H9 (cell line): Measurements from ENCODE around the gene ZNF444. TPM values are rescaled to one million over a fixed set of nuclear protein-coding genes. Genes with fewer than 3 reads are reported as not detected.

Experiments used
- DNase-seq: peaks from one replicate; pipeline ENCODE4 v3.0.0-alpha.2; 2017
- H2AFZ ChIP-seq: one replicate; pipeline ENCODE4 v1.6.1; 2013; ENCODE audit warnings: mild to moderate bottlenecking, low read length, control low read depth, moderate library complexity
- H2AK5ac ChIP-seq: 2 replicates; pipeline ENCODE4 v1.6.1; 2013; ENCODE audit warnings: low read length, control low read depth, mixed read lengths; ENCODE audit not compliant: insufficient read length
- H2BK120ac ChIP-seq: one replicate; pipeline ENCODE4 v1.6.1; 2013; ENCODE audit warnings: low read depth, mild to moderate bottlenecking, low read length, control low read depth, inconsistent platforms; ENCODE audit not compliant: poor library complexity, severe bottlenecking
- H2BK12ac ChIP-seq: 2 replicates; pipeline ENCODE4 v1.6.1; 2013; ENCODE audit warnings: low read length, control low read depth, mixed read lengths, low read depth; ENCODE audit not compliant: insufficient read length
- H2BK15ac ChIP-seq: 2 replicates; pipeline ENCODE4 v1.6.1; 2013; ENCODE audit warnings: low read depth, low read length, control low read depth
- H2BK20ac ChIP-seq: one replicate; pipeline ENCODE4 v1.6.1; 2013; ENCODE audit warnings: low read depth, mild to moderate bottlenecking, low read length, control low read depth, inconsistent platforms; ENCODE audit not compliant: poor library complexity, severe bottlenecking
- H2BK5ac ChIP-seq: 2 replicates; pipeline ENCODE4 v1.6.1; 2013; ENCODE audit warnings: low read length, control low read depth, mixed read lengths; ENCODE audit not compliant: insufficient read length
- H3K14ac ChIP-seq: 2 replicates; pipeline ENCODE4 v1.6.1; 2013; ENCODE audit warnings: low read length, control low read depth; ENCODE audit not compliant: insufficient read depth
- H3K18ac ChIP-seq: 2 replicates; pipeline ENCODE4 v1.6.1; 2013; ENCODE audit warnings: low read depth, mild to moderate bottlenecking, mixed read lengths, low read length, control low read depth; ENCODE audit not compliant: insufficient read length
- H3K23ac ChIP-seq: 2 replicates; pipeline ENCODE4 v1.6.1; 2013; ENCODE audit warnings: low read length, control low read depth, mixed read lengths, low read depth; ENCODE audit not compliant: insufficient read length
- H3K23me2 ChIP-seq: 2 replicates; pipeline ENCODE4 v1.6.1; 2013; ENCODE audit warnings: low read depth, mild to moderate bottlenecking, mixed read lengths, low read length, control low read depth; ENCODE audit not compliant: insufficient read length, poor library complexity, severe bottlenecking
- H3K27ac ChIP-seq: 2 replicates; pipeline ENCODE4 v1.5.1; 2013; ENCODE audit warnings: low read length, control low read depth, mixed read lengths, low read depth; ENCODE audit not compliant: insufficient read length
- H3K27me3 ChIP-seq: 2 replicates; pipeline ENCODE4 v1.6.1; 2013; ENCODE audit warnings: low read length, control low read depth, inconsistent platforms; ENCODE audit not compliant: insufficient read depth
- H3K4ac ChIP-seq: 2 replicates; pipeline ENCODE4 v1.6.1; 2013; ENCODE audit warnings: low read depth, mild to moderate bottlenecking, control low read depth, inconsistent platforms, low read length, moderate library complexity
- H3K4me1 ChIP-seq: 2 replicates; pipeline ENCODE4 v1.6.1; 2013; ENCODE audit warnings: low read length, control low read depth, inconsistent platforms; ENCODE audit not compliant: insufficient read depth
- H3K4me2 ChIP-seq: 2 replicates; pipeline ENCODE4 v1.6.1; 2013; ENCODE audit warnings: low read length, control low read depth, mixed read lengths; ENCODE audit not compliant: insufficient read length, insufficient read depth
- H3K56ac ChIP-seq: 2 replicates; pipeline ENCODE4 v1.6.1; 2013; ENCODE audit warnings: low read depth, mild to moderate bottlenecking, mixed read lengths, low read length, control low read depth; ENCODE audit not compliant: insufficient read length
- H3K79me1 ChIP-seq: 2 replicates; pipeline ENCODE4 v1.6.1; 2013; ENCODE audit warnings: low read depth, mild to moderate bottlenecking, moderate library complexity, low read length, control low read depth, inconsistent platforms; ENCODE audit not compliant: insufficient read depth, poor library complexity, severe bottlenecking
- H3K79me2 ChIP-seq: 2 replicates; pipeline ENCODE4 v1.6.1; 2013; ENCODE audit warnings: low read length, control low read depth, inconsistent platforms; ENCODE audit not compliant: insufficient read depth
- H3K9ac ChIP-seq: 2 replicates; pipeline ENCODE4 v1.6.1; 2013; ENCODE audit warnings: low read length, control low read depth, mixed read lengths; ENCODE audit not compliant: insufficient read length; ENCODE audit errors: extremely low read depth
- H3K9me3 ChIP-seq: one replicate; pipeline ENCODE4 v1.6.1; 2013; ENCODE audit warnings: low read depth, low read length, inconsistent platforms; ENCODE audit not compliant: control insufficient read depth
- H3T11ph ChIP-seq: one replicate; pipeline ENCODE4 v1.6.1; 2013; ENCODE audit warnings: mild to moderate bottlenecking, low read length, control low read depth, inconsistent platforms
- H4K20me1 ChIP-seq: one replicate; pipeline ENCODE4 v1.6.1; 2013; ENCODE audit not compliant: control insufficient read depth, insufficient read length, insufficient read depth
- H4K5ac ChIP-seq: 2 replicates; pipeline ENCODE4 v1.6.1; 2013; ENCODE audit warnings: low read depth, mild to moderate bottlenecking, mixed read lengths, low read length, control low read depth; ENCODE audit not compliant: insufficient read length
- H4K8ac ChIP-seq: replicated peaks from 2 replicates; pipeline ENCODE4 v1.6.1; 2013; ENCODE audit warnings: low read length, control low read depth, mixed read lengths, low read depth; ENCODE audit not compliant: insufficient read length
- H4K91ac ChIP-seq: 2 replicates; pipeline ENCODE4 v1.6.1; 2013; ENCODE audit warnings: low read depth, mild to moderate bottlenecking, moderate library complexity, mixed read lengths, low read length, control low read depth; ENCODE audit not compliant: insufficient read length
- H3K27ac Mint-ChIP-seq, 3 experiments: 2 replicates in 2 of 3; 3 replicates in 1 of 3; pipeline ENCODE4 v1.8.0; 2020 to 2021; ENCODE audit warnings: mixed read lengths in 3 of 3, mild to moderate bottlenecking in 1 of 3, moderate library complexity in 1 of 3
- H3K27me3 Mint-ChIP-seq: 2 replicates; pipeline ENCODE4 v1.8.0; 2021; ENCODE audit warnings: low read depth, mild to moderate bottlenecking, moderate library complexity, mixed read lengths
- H3K36me3 Mint-ChIP-seq, 3 experiments: 2 replicates in 2 of 3; 3 replicates in 1 of 3; pipeline ENCODE4 v1.8.0; 2020 to 2021; ENCODE audit warnings: low read depth in 3 of 3, mixed read lengths in 3 of 3; ENCODE audit not compliant: insufficient read depth in 1 of 3
- H3K4me1 Mint-ChIP-seq, 2 experiments: 2 replicates each; pipeline ENCODE4 v1.8.0; 2020; ENCODE audit warnings: mixed read lengths in 2 of 2
- H3K4me3 Mint-ChIP-seq, 2 experiments: 2 replicates in 1 of 2; 3 replicates in 1 of 2; pipeline ENCODE4 v1.8.0; 2020 to 2021; ENCODE audit warnings: mild to moderate bottlenecking in 2 of 2, mixed read lengths in 2 of 2, moderate library complexity in 1 of 2
- H3K9me3 Mint-ChIP-seq, 2 experiments: 2 replicates in 1 of 2; 3 replicates in 1 of 2; pipeline ENCODE4 v1.8.0; 2020; ENCODE audit warnings: mild to moderate bottlenecking in 2 of 2, mixed read lengths in 2 of 2, moderate library complexity in 1 of 2
- WGBS: extraction: QIAGEN DNeasy Blood & Tissue Kit; methylation state at CpG from one replicate; pipeline ENCODE4 v1.1.7; 2013; ENCODE audit warnings: missing lambda C conversion rate, low lambda C conversion rate, mixed read lengths; ENCODE audit not compliant: insufficient read length; ENCODE audit errors: extremely low coverage; 5-methylcytosine and 5-hydroxymethylcytosine counted together
- total RNA-seq: library from RNA; stranded (reverse); gene quantifications from 2 replicates; pipeline ENCODE4 v1.2.1, GENCODE V29; 2021
- TF ChIP-seq, protein P1 (sequence below): fragments of 200-600 bp; sonication (generic); conservative IDR thresholded peaks from 3 replicates; pipeline ENCODE4 v1.8.0; 2021; ENCODE audit warnings: antibody characterized with exemption, mild to moderate bottlenecking

The ZNF444 gene
- total RNA-seq, 1 experiment from 2014 or later: 49.7 TPM

DNA sequence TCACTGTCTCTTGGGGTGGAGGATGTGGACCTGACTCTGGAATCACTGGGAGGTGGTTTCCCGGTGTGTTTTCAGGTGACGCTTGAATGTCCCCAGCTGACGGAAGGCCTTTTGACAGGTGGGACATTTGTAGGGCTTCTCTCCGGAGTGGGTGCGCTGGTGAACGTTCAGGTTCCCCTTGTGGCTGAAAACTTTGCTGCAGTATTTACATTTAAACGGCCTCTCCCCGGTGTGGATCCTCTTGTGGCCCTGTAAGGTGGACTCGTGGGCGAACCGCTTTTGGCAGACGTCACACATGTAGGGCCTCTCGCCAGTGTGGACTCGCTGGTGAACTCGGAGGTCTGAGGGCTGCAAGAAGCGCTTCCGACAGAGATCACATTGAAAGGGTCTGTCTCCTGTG is 48.7 kb downstream of the ZNF444 start:
- no peak overlapping the region for H2BK120ac ChIP-seq
- H2AK5ac ChIP-seq: no peak overlapping the region
- no peaks in the 10 kb centered on the region for H3K79me2 ChIP-seq
- Mint-ChIP-seq H3K4me1 (no peaks in the 10 kb centered on the region), H3K4me3 (no peak overlapping the region), H3K27ac (no peak overlapping the region), H3K27me3 (peaks cover 12% of the 10 kb centered on the region), H3K36me3 (no peaks in the 10 kb centered on the region), H3K9me3 (peaks cover 0 to 54% of the 10 kb centered on the region in 2 experiments; a peak in 2 of 5 replicates)
- no peak overlapping the region for H3K18ac ChIP-seq
- H3K4ac ChIP-seq: no peak overlapping the region
- H4K8ac ChIP-seq: no peak overlapping the region
- no peak overlapping the region for H3K9ac ChIP-seq
- no peak overlapping the region for H2BK15ac ChIP-seq
- no peaks in the 10 kb centered on the region for H3K23me2 ChIP-seq
- no peaks in the 10 kb centered on the region for H3K27me3 ChIP-seq
- H3K79me1 ChIP-seq: no peaks in the 10 kb centered on the region
- no peak overlapping the region for H4K5ac ChIP-seq
- H3K56ac ChIP-seq: no peak overlapping the region
- H4K20me1 ChIP-seq: no peaks in the 10 kb centered on the region
- H2BK5ac ChIP-seq: no peak overlapping the region
- no peak overlapping the region for H2BK12ac ChIP-seq
- DNase-seq: no peak
- H3K9me3 ChIP-seq: no peaks in the 10 kb centered on the region
- no peaks in the 10 kb centered on the region for H3K4me1 ChIP-seq
- WGBS: no CpG with 5 or more reads among the region's 17 CpGs
- no peak overlapping the region for H2BK20ac ChIP-seq
- no peak overlapping the region for H3K27ac ChIP-seq
- H4K91ac ChIP-seq: no peak overlapping the region
- TF ChIP-seq, protein P1, sequence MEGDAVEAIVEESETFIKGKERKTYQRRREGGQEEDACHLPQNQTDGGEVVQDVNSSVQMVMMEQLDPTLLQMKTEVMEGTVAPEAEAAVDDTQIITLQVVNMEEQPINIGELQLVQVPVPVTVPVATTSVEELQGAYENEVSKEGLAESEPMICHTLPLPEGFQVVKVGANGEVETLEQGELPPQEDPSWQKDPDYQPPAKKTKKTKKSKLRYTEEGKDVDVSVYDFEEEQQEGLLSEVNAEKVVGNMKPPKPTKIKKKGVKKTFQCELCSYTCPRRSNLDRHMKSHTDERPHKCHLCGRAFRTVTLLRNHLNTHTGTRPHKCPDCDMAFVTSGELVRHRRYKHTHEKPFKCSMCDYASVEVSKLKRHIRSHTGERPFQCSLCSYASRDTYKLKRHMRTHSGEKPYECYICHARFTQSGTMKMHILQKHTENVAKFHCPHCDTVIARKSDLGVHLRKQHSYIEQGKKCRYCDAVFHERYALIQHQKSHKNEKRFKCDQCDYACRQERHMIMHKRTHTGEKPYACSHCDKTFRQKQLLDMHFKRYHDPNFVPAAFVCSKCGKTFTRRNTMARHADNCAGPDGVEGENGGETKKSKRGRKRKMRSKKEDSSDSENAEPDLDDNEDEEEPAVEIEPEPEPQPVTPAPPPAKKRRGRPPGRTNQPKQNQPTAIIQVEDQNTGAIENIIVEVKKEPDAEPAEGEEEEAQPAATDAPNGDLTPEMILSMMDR: peak; percentile 26; the same call in 1 of the 3 replicates
- H3K14ac ChIP-seq: no peak overlapping the region
- no peak overlapping the region for H3T11ph ChIP-seq
- no peak overlapping the region for H3K23ac ChIP-seq
- no peak overlapping the region for H2AFZ ChIP-seq
- H3K4me2 ChIP-seq: no peak overlapping the region
